HG03354 (cell line): ENCODE data around the gene BABAM2.
"Not testable (repeated sequence)": the region's sequence is repeated elsewhere in the genome, so short reads cannot be mapped to it uniquely, and the experiment has no call there.

Experiments
- ATAC-seq: cut with Tn5 transposase; IDR thresholded peaks from one replicate; pipeline ENCODE4 v1.9.1; 2021; ENCODE audit warnings: mild to moderate bottlenecking; ENCODE audit not compliant: unreplicated experiment, poor library complexity, severe bottlenecking

Gene BABAM2

GRCh38 chr2:28329184-28329583, 438.7 kb downstream of the BABAM2 start:
- ATAC-seq = no peak

GRCh38 chr2:28330722-28331121, 440.2 kb downstream of the BABAM2 start:
- not testable (repeated sequence) for ATAC-seq

GRCh38 chr2:28331797-28332196, 441.3 kb downstream of the BABAM2 start:
- not testable (repeated sequence) for ATAC-seq

- no peak for ATAC-seq
Observed at GRCh38 chr2:28332696-28333095, 442.2 kb downstream of the BABAM2 start.

GRCh38 chr2:28333606-28334526, 443.3 kb downstream of the BABAM2 start:
- ATAC-seq = no peak

- ATAC-seq = no peak
Observed at GRCh38 chr2:28334527-28334894, 444.0 kb downstream of the BABAM2 start.

GRCh38 chr2:28335265-28335664, 444.7 kb downstream of the BABAM2 start:
- ATAC-seq = not testable (repeated sequence)

GRCh38 chr2:28335666-28336065, 445.1 kb downstream of the BABAM2 start:
- ATAC-seq = no peak

- ATAC-seq = no peak
Observed at GRCh38 chr2:28336264-28336980, 445.9 kb downstream of the BABAM2 start.

- ATAC-seq = no peak
Observed at GRCh38 chr2:28336982-28337627, 446.6 kb downstream of the BABAM2 start.

- no peak for ATAC-seq
Observed at GRCh38 chr2:28338046-28338817, 447.7 kb downstream of the BABAM2 start.

- ATAC-seq = no peak
Observed at GRCh38 chr2:28338831-28339321, 448.3 kb downstream of the BABAM2 start.

- no peak for ATAC-seq
Observed at GRCh38 chr2:28339516-28340175, 449.1 kb downstream of the BABAM2 start.

GRCh38 chr2:28340312-28341202, 450.0 kb downstream of the BABAM2 start:
- no peak for ATAC-seq

GRCh38 chr2:28341208-28341891, 450.8 kb downstream of the BABAM2 start:
- ATAC-seq = no peak

- ATAC-seq = no peak
Observed at GRCh38 chr2:28342081-28342967, 451.8 kb downstream of the BABAM2 start.
